HCT116 (cell line): ENCODE results near the gene TMEM132C.

Experiments
- CTCF ChIP-seq, 3 experiments: fragments of 200-600 bp in 1 of 3; sonication (generic) in 1 of 3; IDR thresholded peaks in 2 of 3; conservative IDR thresholded peaks in 1 of 3; 2 replicates each; pipeline ENCODE4 v1.5.1; 2012 to 2017; ENCODE audit warnings: low read depth in 2 of 3, low read length in 2 of 3, antibody characterized with exemption in 1 of 3, borderline replicate concordance in 1 of 3, control low read depth in 1 of 3, mild to moderate bottlenecking in 1 of 3, mixed read lengths in 1 of 3, mixed run types in 1 of 3, moderate library complexity in 1 of 3; ENCODE audit not compliant: insufficient read depth in 1 of 3
- MAX ChIP-seq: IDR thresholded peaks from 2 replicates; pipeline ENCODE4 v1.6.1; 2012
- POLR2A ChIP-seq: IDR thresholded peaks from 2 replicates; pipeline ENCODE4 v1.7.0; 2011; ENCODE audit warnings: borderline replicate concordance; ENCODE audit not compliant: insufficient read depth, insufficient read length; ENCODE audit errors: extremely low read depth
- SIN3A ChIP-seq: IDR thresholded peaks from 2 replicates; pipeline ENCODE4 v1.6.1; 2012; ENCODE audit warnings: low read depth

GRCh38 chr12:128661226-128661569, 394.2 kb downstream of the TMEM132C start:
- TF ChIP-seq POLR2A = no peak
- TF ChIP-seq CTCF (IDR thresholded peaks at IDR 0.05 in 2 of 3, conservative IDR thresholded peaks at IDR 0.05 in 1 of 3; ENCODE audit: borderline replicate concordance in 1 of 3, insufficient read depth in 1 of 3, low read depth in 2 of 3, low read length in 2 of 3) = no peak
- no peak for TF ChIP-seq MAX
- TF ChIP-seq SIN3A = no peak
